Astrocyte of the spinal cord (primary cell): ENCODE results near the gene TPPP.

Source experiments
- DNase-seq: peaks from one replicate; pipeline ENCODE4 v3.0.0; 2011; ENCODE audit warnings: low read depth, low spot score
- H3K4me3 ChIP-seq: 2 replicates; pipeline ENCODE4 v1.5.1; 2011; ENCODE audit warnings: low read depth, mild to moderate bottlenecking, low read length, moderate library complexity
- in situ Hi-C: cut with HindIII; loops from 2 replicates; pipeline ENCODE4 v1.10.0; 2017; ENCODE audit warnings: low sequenced_read_pairs
- TF ChIP-seq, protein P1 (sequence below): IDR thresholded peaks from 2 replicates; pipeline ENCODE4 v1.5.1; 2012; ENCODE audit warnings: low read depth, mild to moderate bottlenecking, low read length, inconsistent platforms

Gene TPPP

GRCh38 chr5:665541-665955, 27.6 kb downstream of the TPPP start:
- H3K4me3 ChIP-seq, result no peak overlapping the region
- in situ Hi-C loops, result no loop called here
- no peak for DNase-seq
- TF ChIP-seq, protein P1, sequence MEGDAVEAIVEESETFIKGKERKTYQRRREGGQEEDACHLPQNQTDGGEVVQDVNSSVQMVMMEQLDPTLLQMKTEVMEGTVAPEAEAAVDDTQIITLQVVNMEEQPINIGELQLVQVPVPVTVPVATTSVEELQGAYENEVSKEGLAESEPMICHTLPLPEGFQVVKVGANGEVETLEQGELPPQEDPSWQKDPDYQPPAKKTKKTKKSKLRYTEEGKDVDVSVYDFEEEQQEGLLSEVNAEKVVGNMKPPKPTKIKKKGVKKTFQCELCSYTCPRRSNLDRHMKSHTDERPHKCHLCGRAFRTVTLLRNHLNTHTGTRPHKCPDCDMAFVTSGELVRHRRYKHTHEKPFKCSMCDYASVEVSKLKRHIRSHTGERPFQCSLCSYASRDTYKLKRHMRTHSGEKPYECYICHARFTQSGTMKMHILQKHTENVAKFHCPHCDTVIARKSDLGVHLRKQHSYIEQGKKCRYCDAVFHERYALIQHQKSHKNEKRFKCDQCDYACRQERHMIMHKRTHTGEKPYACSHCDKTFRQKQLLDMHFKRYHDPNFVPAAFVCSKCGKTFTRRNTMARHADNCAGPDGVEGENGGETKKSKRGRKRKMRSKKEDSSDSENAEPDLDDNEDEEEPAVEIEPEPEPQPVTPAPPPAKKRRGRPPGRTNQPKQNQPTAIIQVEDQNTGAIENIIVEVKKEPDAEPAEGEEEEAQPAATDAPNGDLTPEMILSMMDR, result no peak

- DNase-seq, result no peak
- TF ChIP-seq, protein P1, result no peak
- H3K4me3 ChIP-seq, result no peak overlapping the region
- in situ Hi-C loops, result no loop called here
Observed at GRCh38 chr5:664994-665360, 28.2 kb downstream of the TPPP start.

GRCh38 chr5:664343-664993, 28.7 kb downstream of the TPPP start:
- TF ChIP-seq, protein P1, result no peak
- in situ Hi-C loops, result no loop called here
- H3K4me3 ChIP-seq, result no peak overlapping the region
- no peak for DNase-seq

GRCh38 chr5:663436-664342, 29.5 kb downstream of the TPPP start:
- no peak overlapping the region for H3K4me3 ChIP-seq
- TF ChIP-seq, protein P1, result no peak
- in situ Hi-C loops, result no loop called here
- no peak for DNase-seq

DNA sequence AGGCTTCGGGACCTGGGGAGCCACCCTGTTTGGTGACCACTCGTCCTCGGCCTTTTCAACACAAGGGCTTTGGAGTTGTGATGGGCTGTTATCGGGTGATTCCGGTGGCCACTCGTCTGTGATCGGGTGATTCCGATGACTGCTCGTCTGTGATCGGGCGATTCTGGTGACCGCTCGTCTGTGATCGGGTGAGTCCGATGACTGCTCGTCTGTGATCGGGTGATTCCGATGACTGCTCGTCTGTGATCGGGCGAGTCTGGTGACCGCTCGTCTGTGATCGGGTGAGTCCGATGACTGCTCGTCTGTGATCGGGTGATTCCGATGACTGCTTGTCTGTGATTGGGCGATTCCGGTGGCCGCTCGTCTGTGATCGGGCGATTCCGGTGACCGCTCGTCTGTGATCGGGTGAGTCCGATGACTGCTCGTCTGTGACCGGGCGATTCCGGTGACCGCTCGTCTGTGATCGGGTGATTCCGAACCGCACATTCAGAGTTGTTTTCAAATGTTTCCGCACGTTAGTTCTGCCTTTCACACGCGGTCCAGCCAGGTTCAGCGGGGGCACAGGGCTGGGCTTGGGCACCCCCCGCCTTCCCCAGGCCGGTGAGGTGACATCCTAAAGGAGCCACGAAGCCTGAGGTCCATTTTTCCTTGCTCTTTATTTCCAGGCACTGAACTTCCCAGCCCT, 30.3 kb downstream of the TPPP start:
- no peak for DNase-seq
- H3K4me3 ChIP-seq, result no peak overlapping the region
- in situ Hi-C loops, result no loop called here
- TF ChIP-seq, protein P1, result no peak

DNA sequence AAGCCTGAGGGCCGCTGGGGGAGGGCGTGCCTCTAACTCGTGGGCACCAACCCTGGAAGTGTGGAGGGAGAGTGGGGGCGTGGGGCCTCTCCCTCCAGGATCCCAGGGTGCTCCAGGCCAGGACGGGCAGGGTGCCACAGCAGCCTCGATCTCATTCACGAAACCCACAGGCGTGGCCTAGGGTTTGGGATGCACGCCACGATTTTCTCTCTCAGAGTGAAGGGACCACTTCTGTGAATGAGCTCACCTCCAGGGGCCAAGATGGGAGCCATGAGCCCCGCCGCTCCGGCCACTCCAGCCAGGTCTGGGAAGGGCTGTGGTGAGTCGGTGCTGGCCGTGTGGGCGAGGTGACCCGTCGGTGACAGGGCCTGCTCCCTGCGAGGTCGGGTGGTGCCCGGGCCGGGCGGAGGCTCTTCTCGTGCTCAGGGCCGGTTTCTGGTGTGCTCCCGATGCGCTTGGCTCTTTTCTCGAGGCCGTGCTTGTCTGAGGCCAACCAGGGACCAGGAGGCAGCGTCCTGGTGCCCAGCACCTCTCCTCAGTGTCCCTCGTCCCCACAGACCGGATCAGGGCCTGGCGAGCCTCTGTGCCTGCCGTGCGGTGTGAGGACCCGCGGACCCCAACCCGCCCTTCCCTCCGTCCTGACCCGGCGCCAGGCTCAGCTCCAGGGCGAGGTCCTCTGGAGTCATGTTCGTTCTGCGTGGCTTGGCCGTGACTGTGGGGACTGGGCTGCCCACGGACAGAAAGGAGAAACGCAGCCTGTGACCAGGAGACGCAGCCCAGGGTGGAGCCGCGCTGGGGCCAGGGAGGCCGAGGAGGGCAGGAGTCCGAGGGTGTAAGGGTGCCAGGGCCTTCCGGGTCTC, 31.0 kb downstream of the TPPP start:
- in situ Hi-C loops, result no loop called here
- no peak overlapping the region for H3K4me3 ChIP-seq
- DNase-seq, result no peak
- TF ChIP-seq, protein P1, result no peak
